Eye (tissue), 1 donor: Measurements from ENCODE around the gene CTPS2.
"Not testable (repeated sequence)": the region's sequence is repeated elsewhere in the genome, so short reads cannot be mapped to it uniquely, and the experiment has no call there.

Experiments
- DNase-seq: peaks from one replicate; pipeline ENCODE4 v3.0.0-alpha.2; 2015

Gene CTPS2

GRCh38 chrX:16712548-16713155 lies at the start of gene CTPS2:
Gene CTPS2 (minus strand): TSS chrX:16712669. CDS start chrX:16702902, 9,767 bp downstream.
- peak; percentile 84 for DNase-seq

GRCh38 chrX:16761500-16761899 lies 49.0 kb upstream of the CTPS2 start:
- not testable (repeated sequence) for DNase-seq

- no peak for DNase-seq
Observed at GRCh38 chrX:16756724-16757123, 44.3 kb upstream of the CTPS2 start.

GRCh38 chrX:16754019-16754418 lies 41.5 kb upstream of the CTPS2 start:
- no peak for DNase-seq

- no peak for DNase-seq
Observed at GRCh38 chrX:16750136-16750535, 37.7 kb upstream of the CTPS2 start.

- no peak for DNase-seq
Observed at GRCh38 chrX:16748425-16748824, 36.0 kb upstream of the CTPS2 start.

GRCh38 chrX:16745659-16746058 lies 33.2 kb upstream of the CTPS2 start:
- DNase-seq, result peak; percentile 81

- peak; percentile 5 for DNase-seq
Observed at GRCh38 chrX:16745102-16745501, 32.6 kb upstream of the CTPS2 start.

- DNase-seq, result no peak
Observed at GRCh38 chrX:16743604-16744325, 31.3 kb upstream of the CTPS2 start.

- no peak for DNase-seq
Observed at GRCh38 chrX:16739574-16739973, 27.1 kb upstream of the CTPS2 start.

- DNase-seq, result no peak
Observed at GRCh38 chrX:16737024-16737423, 24.6 kb upstream of the CTPS2 start.

- no peak for DNase-seq
Observed at GRCh38 chrX:16733013-16733412, 20.5 kb upstream of the CTPS2 start.

- no peak for DNase-seq
Observed at GRCh38 chrX:16730450-16730849, 18.0 kb upstream of the CTPS2 start.

GRCh38 chrX:16727637-16728036 lies 15.2 kb upstream of the CTPS2 start:
- DNase-seq, result no peak

- DNase-seq, result not testable (repeated sequence)
Observed at GRCh38 chrX:16726347-16726988, 14.0 kb upstream of the CTPS2 start.

- DNase-seq, result no peak
Observed at GRCh38 chrX:16725072-16725471, 12.6 kb upstream of the CTPS2 start.

- no peak for DNase-seq
Observed at GRCh38 chrX:16722481-16722880, 10.0 kb upstream of the CTPS2 start.

GRCh38 chrX:16719334-16720084 lies 7.0 kb upstream of the CTPS2 start, which contains the start of gene SYAP1:
Gene SYAP1 (plus strand): TSS chrX:16719612. CDS start chrX:16719725, 113 bp downstream.
- DNase-seq, result peak; percentile 98

- no peak for DNase-seq
Observed at GRCh38 chrX:16718824-16719333, 6.4 kb upstream of the CTPS2 start.

- DNase-seq, result not testable (repeated sequence)
Observed at GRCh38 chrX:16716451-16716850, 4.0 kb upstream of the CTPS2 start.

- not testable (repeated sequence) for DNase-seq
Observed at GRCh38 chrX:16715638-16716037, 3.2 kb upstream of the CTPS2 start.

GRCh38 chrX:16714504-16714903 lies 2.0 kb upstream of the CTPS2 start:
- DNase-seq, result no peak
